Mesodermal cell (in vitro differentiated cells): Measurements from ENCODE around the gene PREX1.
A peak's percentile ranks its signal among the peaks of the same experiment; 100 is the strongest.

Experiments used
- H3K27ac ChIP-seq: 2 replicates; pipeline ENCODE4 v1.7.0; 2013; ENCODE audit warnings: mild to moderate bottlenecking, low read depth, low read length, moderate library complexity; ENCODE audit not compliant: severe bottlenecking
- H3K36me3 ChIP-seq: 2 replicates; pipeline ENCODE4 v1.7.1; 2013; ENCODE audit warnings: mild to moderate bottlenecking, low read length, moderate library complexity; ENCODE audit not compliant: control insufficient read depth, insufficient read depth
- H3K4me1 ChIP-seq: one replicate; pipeline ENCODE4 v1.7.1; 2013; ENCODE audit warnings: mild to moderate bottlenecking, low read length; ENCODE audit not compliant: insufficient read depth, control insufficient read depth, poor library complexity, severe bottlenecking
- H3K4me3 ChIP-seq: 2 replicates; pipeline ENCODE4 v1.7.0; 2013; ENCODE audit warnings: low read length, control low read depth, mild to moderate bottlenecking; ENCODE audit not compliant: insufficient read depth, poor library complexity, severe bottlenecking; ENCODE audit errors: extremely low read depth
- H3K9me3 ChIP-seq: 2 replicates; pipeline ENCODE4 v1.7.1; 2013; ENCODE audit warnings: mild to moderate bottlenecking, low read length, moderate library complexity; ENCODE audit not compliant: control insufficient read depth
- WGBS, 2 experiments: methylation state at CpG; one replicate each; pipeline ENCODE4 v1.1.5; 2013; ENCODE audit warnings: missing lambda C conversion rate in 2 of 2; ENCODE audit not compliant: insufficient coverage in 2 of 2; 5-methylcytosine and 5-hydroxymethylcytosine counted together

PREX1 gene

GRCh38 chr20:48695738-48696137 lies 132.1 kb downstream of the PREX1 start:
- Histone ChIP-seq H3K4me3 (no peak overlapping the region), H3K9me3 (no peaks in the 10 kb centered on the region), H3K27ac (no peak overlapping the region), H3K4me1 (peaks cover 4% of the 10 kb centered on the region), H3K36me3 (peaks cover 44% of the 10 kb centered on the region)

DNA sequence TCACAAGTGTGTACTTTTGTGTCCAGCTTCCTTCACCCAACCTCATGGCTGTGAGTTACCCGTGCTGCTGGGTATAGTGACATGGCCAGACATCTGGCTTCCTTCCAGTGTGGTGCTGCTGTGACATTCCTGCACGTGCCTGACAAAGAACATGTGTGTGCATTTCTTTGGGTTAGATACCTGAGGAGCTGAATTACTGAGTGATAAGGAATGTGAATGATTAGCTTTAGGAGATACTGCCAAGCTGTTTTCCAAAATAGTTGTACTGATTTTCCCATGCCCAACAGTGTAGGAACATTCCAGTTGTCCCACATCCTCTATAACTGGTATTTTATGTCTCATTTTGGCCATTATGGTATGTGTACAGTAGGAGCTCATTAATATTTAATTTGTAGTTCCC lies 132.5 kb downstream of the PREX1 start:
- Histone ChIP-seq H3K27ac (no peak overlapping the region), H3K9me3 (no peaks in the 10 kb centered on the region), H3K4me1 (peaks cover 4% of the 10 kb centered on the region), H3K4me3 (no peak overlapping the region), H3K36me3 (peaks cover 45% of the 10 kb centered on the region)
- WGBS, 2 experiments: 94 to 100% methylated on average over 1 to 2 of the region's 2 CpGs

- no peak overlapping the region for H3K4me3 ChIP-seq
- H3K36me3 ChIP-seq: peaks cover 45% of the 10 kb centered on the region
- no peaks in the 10 kb centered on the region for H3K9me3 ChIP-seq
- WGBS, 2 experiments: 92 to 95% methylated on average over 7 of the region's 7 CpGs
- no peak overlapping the region for H3K27ac ChIP-seq
- peaks cover 4% of the 10 kb centered on the region for H3K4me1 ChIP-seq
Measured at GRCh38 chr20:48694381-48694865, 133.4 kb downstream of the PREX1 start.

GRCh38 chr20:48691523-48691922 lies 136.3 kb downstream of the PREX1 start:
- Histone ChIP-seq H3K27ac (no peak overlapping the region), H3K9me3 (no peaks in the 10 kb centered on the region), H3K4me3 (no peak overlapping the region), H3K36me3 (peaks cover 46% of the 10 kb centered on the region), H3K4me1 (peaks cover 7% of the 10 kb centered on the region)
- 84 to 89% methylated on average over 5 to 7 of the region's 7 CpGs for WGBS, 2 experiments

GRCh38 chr20:48690888-48691287 lies 136.9 kb downstream of the PREX1 start:
- no peak overlapping the region for H3K4me3 ChIP-seq
- no peaks in the 10 kb centered on the region for H3K9me3 ChIP-seq
- peaks cover 46% of the 10 kb centered on the region for H3K36me3 ChIP-seq
- H3K4me1 ChIP-seq: peaks cover 11% of the 10 kb centered on the region
- no peak overlapping the region for H3K27ac ChIP-seq
- 95 to 96% methylated on average over 14 to 18 of the region's 18 CpGs for WGBS, 2 experiments

DNA sequence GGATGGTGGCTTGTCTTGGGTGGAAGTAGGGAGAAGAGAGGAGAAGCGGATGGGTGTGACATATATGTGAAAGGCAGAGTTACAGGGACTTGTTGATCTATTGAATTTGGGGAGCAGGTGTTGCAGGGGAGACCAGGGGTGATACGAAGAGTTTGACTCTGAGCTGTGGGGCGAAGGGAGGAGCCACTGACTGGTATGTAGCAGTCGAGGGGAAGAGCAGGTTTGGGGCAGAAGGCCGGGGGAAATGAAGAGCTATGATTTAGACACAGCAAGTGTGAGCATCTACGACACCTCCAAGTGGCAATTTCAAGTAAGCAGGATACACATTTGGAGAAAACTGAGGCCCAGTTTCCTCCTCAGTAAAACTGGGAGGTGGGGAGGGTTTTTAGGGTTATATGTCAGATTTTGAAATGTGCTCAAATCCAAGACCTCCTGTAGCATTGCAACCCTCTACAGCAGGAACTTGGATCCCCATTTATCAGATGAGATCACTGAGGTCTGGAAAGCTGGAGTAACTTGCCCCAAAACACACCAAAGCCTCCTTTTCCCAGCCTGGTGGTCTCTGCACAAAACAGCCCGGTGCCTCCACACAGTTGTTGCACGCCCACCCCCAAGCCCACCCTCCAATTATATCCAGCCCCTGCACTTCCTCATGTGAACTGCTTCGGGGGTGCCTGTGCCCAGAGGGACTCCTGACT lies 137.8 kb downstream of the PREX1 start:
- Histone ChIP-seq H3K4me1 (peaks cover 11% of the 10 kb centered on the region), H3K4me3 (no peak overlapping the region), H3K9me3 (no peaks in the 10 kb centered on the region), H3K36me3 (peaks cover 39% of the 10 kb centered on the region), H3K27ac (no peak overlapping the region)
- WGBS, 2 experiments: 91 to 95% methylated on average over 7 to 8 of the region's 9 CpGs

- peaks cover 39% of the 10 kb centered on the region for H3K36me3 ChIP-seq
- WGBS, 2 experiments: 79 to 85% methylated on average over 4 to 6 of the region's 8 CpGs
- no peaks in the 10 kb centered on the region for H3K9me3 ChIP-seq
- H3K4me3 ChIP-seq: no peak overlapping the region
- no peak overlapping the region for H3K27ac ChIP-seq
- H3K4me1 ChIP-seq: peaks cover 18% of the 10 kb centered on the region
Measured at GRCh38 chr20:48689388-48689787, 138.4 kb downstream of the PREX1 start.

GRCh38 chr20:48688579-48688978 lies 139.2 kb downstream of the PREX1 start:
- Histone ChIP-seq H3K9me3 (no peaks in the 10 kb centered on the region), H3K27ac (no peak overlapping the region), H3K4me1 (peaks cover 21% of the 10 kb centered on the region), H3K4me3 (no peak overlapping the region), H3K36me3 (peaks cover 41% of the 10 kb centered on the region)
- WGBS, 2 experiments: 92 to 100% methylated on average over 2 to 6 of the region's 8 CpGs

- WGBS, 2 experiments: 93% methylated on average over 8 to 10 of the region's 10 CpGs
- H3K27ac ChIP-seq: no peak overlapping the region
- peaks cover 44% of the 10 kb centered on the region for H3K36me3 ChIP-seq
- peaks cover 26% of the 10 kb centered on the region for H3K4me1 ChIP-seq
- H3K9me3 ChIP-seq: no peaks in the 10 kb centered on the region
- no peak overlapping the region for H3K4me3 ChIP-seq
Measured at GRCh38 chr20:48687117-48687800, 140.5 kb downstream of the PREX1 start.

GRCh38 chr20:48686238-48687116 lies 141.3 kb downstream of the PREX1 start:
- Histone ChIP-seq H3K27ac (peak overlapping the region; percentile 23), H3K36me3 (peaks cover 41% of the 10 kb centered on the region), H3K4me1 (peaks cover 26% of the 10 kb centered on the region), H3K4me3 (no peak overlapping the region), H3K9me3 (no peaks in the 10 kb centered on the region)
- WGBS, 2 experiments: 82 to 88% methylated on average over 13 to 15 of the region's 19 CpGs
